NCI-H774 (cell line): ENCODE results near the gene POU3F1.
A peak's percentile ranks its signal among the peaks of the same experiment; 100 is the strongest.

Experiments
- DNase-seq: peaks from one replicate; lab custom pipeline; 2025; lab: John Stamatoyannopoulos, UW

The POU3F1 gene

DNA sequence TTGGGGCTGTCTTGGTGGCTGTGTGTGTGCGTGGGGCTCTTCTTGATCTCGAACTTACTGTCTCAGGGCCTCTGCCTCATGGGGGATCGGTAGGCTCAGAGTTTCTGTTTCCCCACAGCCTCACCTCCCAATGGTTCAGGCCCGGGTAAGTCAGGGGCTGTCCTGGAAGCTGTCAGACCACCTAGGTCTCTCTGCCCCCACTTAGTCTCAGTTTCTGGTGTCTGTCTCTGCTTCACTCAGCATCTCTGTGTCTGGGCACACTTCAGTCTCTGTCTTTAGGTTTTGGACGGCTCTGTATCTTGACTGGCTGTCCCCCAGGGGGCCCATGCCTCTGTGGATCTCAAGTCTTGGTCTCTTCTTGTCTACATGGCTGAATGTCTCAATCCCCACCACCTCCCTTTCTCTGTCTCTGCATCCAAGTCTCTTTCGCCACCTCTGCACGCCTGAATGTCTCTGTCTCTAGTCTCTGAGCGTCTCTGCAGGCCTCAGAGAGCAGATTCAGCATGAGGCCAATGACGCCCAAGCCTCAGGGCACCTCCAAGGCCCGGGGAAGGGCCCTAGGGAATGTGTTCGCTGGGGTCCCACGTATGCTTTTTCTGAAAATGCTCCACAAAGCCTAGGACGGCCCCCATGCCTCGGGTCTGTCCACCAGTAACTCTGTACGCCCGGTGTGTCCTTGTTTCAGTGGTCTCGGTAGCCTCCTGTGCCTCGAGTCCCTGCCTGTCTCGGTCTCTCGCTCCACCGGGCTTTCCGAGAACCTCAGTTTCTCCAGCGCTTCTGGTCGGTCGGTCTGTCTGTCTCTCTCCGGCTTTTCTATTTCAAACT is 42.1 kb downstream of the POU3F1 start:
- no peak for DNase-seq

- DNase-seq = no peak
Observed at GRCh38 chr1:38003261-38004250, 43.0 kb downstream of the POU3F1 start.

DNA sequence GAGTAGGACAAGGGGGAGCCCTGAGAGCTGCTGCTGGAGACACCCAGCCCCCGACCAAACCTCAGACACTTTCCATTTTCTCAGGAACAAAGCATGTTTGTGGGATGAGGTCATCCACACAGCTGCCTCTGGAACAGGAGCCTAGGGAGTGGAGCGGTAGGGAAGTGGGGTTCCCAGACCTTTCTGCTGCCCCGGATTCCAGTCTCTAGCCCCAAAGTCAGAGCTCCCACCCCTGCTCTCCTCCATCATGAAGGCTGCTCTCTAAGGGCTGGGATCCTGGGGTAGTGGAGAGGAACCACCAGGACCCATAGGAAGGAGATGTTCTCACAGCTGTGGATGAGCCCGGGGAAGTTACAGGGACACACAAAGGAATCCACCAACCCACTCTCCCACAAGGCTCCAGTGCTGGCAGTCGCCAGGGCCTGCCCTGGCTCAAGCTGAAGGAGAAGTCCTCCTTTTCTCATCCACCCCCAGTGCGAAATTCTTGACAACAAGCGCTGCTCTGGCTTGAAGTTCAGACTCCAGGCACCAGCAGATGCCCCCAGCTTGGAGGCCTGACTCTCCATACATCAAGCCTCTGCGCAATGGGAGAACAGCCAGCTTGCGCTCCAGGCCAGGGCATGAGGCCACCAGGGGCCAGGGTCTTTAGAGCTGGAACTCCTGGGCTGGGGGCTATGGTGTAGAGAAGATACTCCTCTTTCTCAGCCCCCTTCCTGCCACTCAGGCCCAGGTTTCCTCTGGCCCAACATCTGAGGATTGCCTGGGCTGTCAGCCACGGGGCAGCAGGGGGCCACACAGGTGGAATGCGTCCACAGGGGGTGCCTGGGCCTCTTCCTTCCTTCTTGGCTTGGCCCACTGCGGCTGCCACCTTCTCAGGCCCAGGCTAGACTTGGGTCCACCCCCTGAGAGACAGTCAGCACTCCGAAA is 45.8 kb downstream of the POU3F1 start:
- no peak for DNase-seq

DNA sequence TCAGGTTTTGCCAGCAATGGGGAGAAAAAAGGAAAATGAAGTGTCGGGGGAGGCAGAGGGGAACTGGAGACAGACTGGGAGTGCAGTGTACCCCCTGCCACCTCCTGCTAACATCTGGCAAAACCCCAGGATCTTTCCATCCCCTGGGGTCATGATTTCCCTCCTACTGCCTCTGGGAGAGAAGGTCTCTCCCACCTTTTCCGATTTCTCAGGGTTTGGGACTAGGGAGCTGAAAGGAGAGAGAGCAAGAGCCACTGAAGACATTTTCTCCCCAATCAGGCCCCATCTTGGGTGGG is 46.4 kb downstream of the POU3F1 start:
- DNase-seq = no peak

- no peak for DNase-seq
Observed at GRCh38 chr1:37999430-38000232, 47.0 kb downstream of the POU3F1 start.

DNA sequence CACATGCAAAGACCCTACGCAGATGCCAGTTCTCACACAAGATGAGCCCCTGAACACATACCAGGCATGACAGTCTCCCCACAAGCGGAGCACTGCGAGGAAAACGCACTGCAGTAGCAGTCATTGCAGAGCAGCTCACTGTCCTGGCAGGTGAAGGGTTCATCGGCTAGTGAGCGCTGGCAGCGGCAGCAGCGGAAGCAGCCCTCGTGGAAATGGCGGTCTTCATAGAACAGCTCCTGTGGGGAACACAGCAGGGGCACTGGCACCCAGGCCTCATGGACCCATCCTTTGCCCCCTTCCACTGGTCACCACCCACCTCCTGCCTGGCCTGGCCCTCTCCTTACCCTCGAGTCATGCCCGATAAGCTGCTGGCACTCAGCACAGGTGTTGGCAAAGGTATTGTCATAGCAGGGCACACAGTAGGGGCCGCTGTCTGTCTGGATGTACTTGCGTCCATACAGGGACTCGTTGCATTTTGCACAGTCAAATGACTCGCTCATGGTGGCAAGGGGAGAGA is 47.6 kb downstream of the POU3F1 start:
- no peak for DNase-seq

DNA sequence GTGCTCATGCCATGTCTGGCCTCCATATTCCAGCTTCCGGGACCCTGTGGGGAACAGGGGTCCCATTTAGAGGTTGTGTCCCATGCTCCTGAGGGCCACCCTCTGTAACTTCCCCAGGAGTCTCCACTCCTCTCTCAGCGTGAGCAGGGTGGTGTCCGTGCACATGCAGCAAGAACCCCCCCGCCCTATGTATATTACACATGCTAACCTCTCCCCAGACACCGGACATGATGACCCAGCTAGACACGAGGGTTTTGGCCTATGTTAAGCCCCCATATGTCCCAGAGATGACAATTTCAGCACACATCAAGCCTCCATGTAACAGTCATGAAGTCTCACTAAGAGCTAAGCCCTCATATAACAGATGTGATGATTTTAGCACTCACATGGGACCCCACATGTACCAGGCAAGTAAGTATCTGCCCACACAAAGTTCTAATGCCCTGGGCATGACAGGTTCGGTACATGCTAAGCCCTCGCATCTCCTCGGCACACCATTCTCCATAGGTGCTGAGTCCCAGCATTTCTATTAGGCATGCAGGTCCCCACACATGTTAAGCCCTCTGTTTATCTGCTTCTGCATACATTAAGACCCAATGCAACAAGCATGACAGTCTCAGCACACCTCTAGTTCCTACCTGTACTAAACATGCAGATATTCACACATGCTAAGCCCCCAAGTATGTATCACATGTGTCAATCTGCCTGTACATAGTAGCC is 48.3 kb downstream of the POU3F1 start:
- no peak for DNase-seq

- DNase-seq = no peak
Observed at GRCh38 chr1:37997256-37998088, 49.1 kb downstream of the POU3F1 start.

- DNase-seq = peak; percentile 74
Observed at GRCh38 chr1:37995751-37996345, 50.7 kb downstream of the POU3F1 start.

- DNase-seq = no peak
Observed at GRCh38 chr1:37994886-37995566, 51.6 kb downstream of the POU3F1 start.
